Cardiac fibroblast (primary cell): ENCODE measurements around the gene DOCK6.
A peak's percentile ranks its signal among the peaks of the same experiment; 100 is the strongest.

Experiments used
- DNase-seq, 2 donors: peaks; one replicate each; pipeline versions ENCODE4 v3.0.0 to v3.0.0-alpha.2; 2010; ENCODE audit warnings: low read depth in 2 of 2
- H3K4me3 ChIP-seq, 2 donors: replicated peaks in 1 of 2; 1 replicate in 1 of 2; 2 replicates in 1 of 2; pipeline ENCODE4 v1.5.1; 2011; ENCODE audit warnings: low read depth in 2 of 2, low read length in 2 of 2, mild to moderate bottlenecking in 2 of 2, moderate library complexity in 1 of 2
- CTCF ChIP-seq: IDR thresholded peaks from one replicate; pipeline ENCODE4 v1.5.1; 2011; ENCODE audit warnings: low read depth, mild to moderate bottlenecking, low read length, inconsistent platforms

DOCK6 gene

GRCh38 chr19:11278670-11279069 lies 16.3 kb upstream of the DOCK6 start:
- DNase-seq: peak in 1 of 2 donors; percentile 91

GRCh38 chr19:11274533-11275086 lies 12.3 kb upstream of the DOCK6 start:
- TF ChIP-seq CTCF: no peak
- H3K4me3 ChIP-seq: no peak overlapping the region
- no peak for DNase-seq

More at GRCh38 chr19:11278670-11279069, 16.3 kb upstream of the DOCK6 start:
- no peak for TF ChIP-seq CTCF
- no peak overlapping the region for H3K4me3 ChIP-seq

- no peak for TF ChIP-seq CTCF
These were observed 11.7 kb upstream of the DOCK6 start for GRCh38 chr19:11273989-11274388.

GRCh38 chr19:11273296-11273695 lies 11.0 kb upstream of the DOCK6 start:
- no peak overlapping the region for H3K4me3 ChIP-seq
- TF ChIP-seq CTCF: no peak
- DNase-seq: no peak

More at GRCh38 chr19:11273989-11274388, 11.7 kb upstream of the DOCK6 start:
- no peak overlapping the region for H3K4me3 ChIP-seq
- no peak for DNase-seq

GRCh38 chr19:11269408-11269807 lies 7.1 kb upstream of the DOCK6 start:
- DNase-seq: peak in 1 of 2 donors; percentile 60
- H3K4me3 ChIP-seq: no peak overlapping the region
- TF ChIP-seq CTCF: no peak

GRCh38 chr19:11268783-11269267 lies 6.5 kb upstream of the DOCK6 start:
- TF ChIP-seq CTCF: no peak
- DNase-seq: peak; percentile 90 to 97
- no peak overlapping the region for H3K4me3 ChIP-seq
